ENCODE data around the gene MRAS.

The MRAS gene

DNA sequence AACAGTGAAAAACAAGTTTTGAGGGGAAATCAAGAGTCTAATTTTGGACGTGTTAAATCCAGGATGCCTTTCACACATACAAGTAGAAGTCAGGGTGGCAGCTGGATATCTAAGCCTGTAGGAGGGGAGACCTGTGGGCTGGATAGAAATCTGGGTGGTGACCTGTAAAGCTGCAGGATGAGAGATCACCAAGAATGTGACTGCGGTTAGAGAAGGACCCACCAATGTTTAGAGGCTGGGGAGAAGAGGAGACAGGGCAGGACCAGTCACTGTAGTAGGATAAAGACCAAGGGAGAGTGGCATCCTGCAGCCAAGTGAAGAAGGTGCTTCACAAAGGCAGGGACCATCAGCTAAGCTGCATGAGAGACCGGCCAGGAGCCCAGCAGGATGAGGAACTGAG lies 36.2 kb downstream of the MRAS start:
- no peak overlapping the region for H3K4me3 ChIP-seq (ENCODE audit: low read length)
- TF ChIP-seq, protein P1, sequence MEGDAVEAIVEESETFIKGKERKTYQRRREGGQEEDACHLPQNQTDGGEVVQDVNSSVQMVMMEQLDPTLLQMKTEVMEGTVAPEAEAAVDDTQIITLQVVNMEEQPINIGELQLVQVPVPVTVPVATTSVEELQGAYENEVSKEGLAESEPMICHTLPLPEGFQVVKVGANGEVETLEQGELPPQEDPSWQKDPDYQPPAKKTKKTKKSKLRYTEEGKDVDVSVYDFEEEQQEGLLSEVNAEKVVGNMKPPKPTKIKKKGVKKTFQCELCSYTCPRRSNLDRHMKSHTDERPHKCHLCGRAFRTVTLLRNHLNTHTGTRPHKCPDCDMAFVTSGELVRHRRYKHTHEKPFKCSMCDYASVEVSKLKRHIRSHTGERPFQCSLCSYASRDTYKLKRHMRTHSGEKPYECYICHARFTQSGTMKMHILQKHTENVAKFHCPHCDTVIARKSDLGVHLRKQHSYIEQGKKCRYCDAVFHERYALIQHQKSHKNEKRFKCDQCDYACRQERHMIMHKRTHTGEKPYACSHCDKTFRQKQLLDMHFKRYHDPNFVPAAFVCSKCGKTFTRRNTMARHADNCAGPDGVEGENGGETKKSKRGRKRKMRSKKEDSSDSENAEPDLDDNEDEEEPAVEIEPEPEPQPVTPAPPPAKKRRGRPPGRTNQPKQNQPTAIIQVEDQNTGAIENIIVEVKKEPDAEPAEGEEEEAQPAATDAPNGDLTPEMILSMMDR (conservative IDR thresholded peaks at IDR 0.05; ENCODE audit: low read length), result no peak
- no peak for DNase-seq (ENCODE audit: low read depth)

DNA sequence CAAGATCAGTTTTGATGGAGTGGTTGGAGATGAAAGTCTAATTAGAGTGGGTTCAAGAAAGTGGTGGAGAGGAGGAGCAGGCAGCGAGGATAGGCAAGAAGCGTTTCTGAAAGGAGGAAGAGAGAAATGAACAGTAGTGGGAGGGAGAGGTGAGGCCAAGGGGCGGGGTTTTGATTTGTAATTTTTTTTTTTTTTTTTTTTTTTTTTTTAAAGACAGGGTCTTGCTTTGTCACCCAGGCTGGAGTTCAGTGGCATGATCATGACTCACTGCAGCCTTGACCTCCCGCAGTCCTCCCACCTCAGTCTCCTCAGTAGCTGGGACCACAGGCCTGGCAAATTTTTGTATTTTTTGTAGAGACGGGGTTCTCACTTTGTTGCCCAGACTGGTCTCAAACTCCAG lies 36.6 kb downstream of the MRAS start:
- H3K4me3 ChIP-seq (ENCODE audit: low read length), result no peak overlapping the region
- TF ChIP-seq, protein P1 (conservative IDR thresholded peaks at IDR 0.05; ENCODE audit: low read length), result no peak
- no peak for DNase-seq (ENCODE audit: low read depth)

DNA sequence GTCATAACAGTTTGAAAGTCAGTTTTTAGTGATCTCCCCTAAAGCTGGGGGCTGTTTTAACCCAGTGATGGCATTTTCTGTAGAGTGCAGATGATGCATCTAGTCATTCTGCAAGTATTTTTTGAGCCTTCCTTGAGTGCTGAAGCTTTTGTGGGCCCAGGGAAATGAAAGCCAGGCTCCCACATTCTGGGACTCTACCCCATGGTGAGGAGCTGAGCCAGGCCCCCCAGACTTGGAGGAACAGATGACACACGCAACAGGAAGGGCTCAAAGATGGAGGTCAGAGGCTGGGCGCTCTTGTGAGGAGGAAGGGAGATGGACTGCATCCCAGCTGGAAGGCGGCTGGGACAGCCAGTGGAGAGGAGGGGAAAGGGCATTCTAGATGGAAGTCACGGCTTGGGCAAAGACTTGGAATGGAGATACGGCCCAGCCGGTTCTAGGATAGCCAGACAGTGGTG lies 40.8 kb downstream of the MRAS start:
- peak; percentile 36 for DNase-seq (ENCODE audit: low read depth)
- H3K4me3 ChIP-seq (ENCODE audit: low read length), result no peak overlapping the region
- TF ChIP-seq, protein P1 (conservative IDR thresholded peaks at IDR 0.05; ENCODE audit: low read length), result no peak

DNA sequence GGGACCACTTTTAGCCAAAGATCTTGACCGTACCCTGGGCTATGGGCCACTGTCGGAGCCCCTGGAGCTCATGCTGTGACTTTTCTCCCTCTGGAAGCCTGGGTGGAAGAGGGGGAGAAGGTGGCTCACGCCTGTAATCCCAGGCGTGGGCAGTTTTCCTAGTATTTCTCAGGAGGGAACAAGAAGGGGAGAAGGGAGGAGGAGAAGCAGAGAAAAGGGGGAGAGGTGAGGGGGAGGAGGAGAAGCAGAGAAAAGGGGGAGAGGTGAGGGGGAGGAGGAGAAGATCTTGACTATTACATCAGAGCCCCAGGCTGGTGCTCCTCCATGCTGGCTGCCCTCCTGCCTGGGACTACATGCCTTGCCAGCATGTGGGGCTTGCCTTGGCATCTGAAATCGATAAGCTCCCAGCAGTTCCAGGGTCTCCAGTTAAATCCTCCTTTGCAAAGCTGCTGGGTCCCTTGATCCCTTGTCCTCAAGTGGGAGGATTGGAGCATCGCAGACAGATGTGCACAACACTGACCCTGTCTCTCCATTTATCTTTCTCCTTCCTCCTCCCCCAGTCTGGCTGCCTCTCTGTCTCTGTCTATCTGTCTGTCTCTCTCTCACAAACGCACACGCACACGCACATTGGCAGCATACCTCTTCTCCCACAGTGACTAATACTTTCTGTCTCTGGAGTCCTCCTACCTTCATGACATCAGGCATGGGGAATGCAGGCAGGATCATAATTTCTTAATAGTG lies 41.6 kb downstream of the MRAS start:
- TF ChIP-seq, protein P1 (conservative IDR thresholded peaks at IDR 0.05; ENCODE audit: low read length), result no peak
- peak overlapping the region; percentile 27 for H3K4me3 ChIP-seq (ENCODE audit: low read length)
- DNase-seq (ENCODE audit: low read depth), result peak; percentile 96

DNA sequence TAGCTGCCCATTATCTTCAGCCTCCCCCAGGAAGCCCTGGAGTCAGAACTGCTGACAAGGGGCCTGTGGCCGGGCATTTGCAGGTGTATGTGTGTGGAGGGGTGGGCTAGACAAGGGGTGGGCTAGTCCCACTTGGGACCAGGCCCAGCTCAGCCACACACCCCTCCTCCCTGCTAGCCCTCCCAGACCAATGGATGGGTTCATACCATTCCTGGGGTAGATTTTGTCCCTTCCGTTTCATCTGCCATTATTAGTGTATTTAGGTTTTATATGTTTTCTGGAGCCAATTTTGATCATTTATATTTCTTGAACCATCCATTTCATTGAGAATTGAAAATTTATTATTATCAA lies 42.2 kb downstream of the MRAS start:
- DNase-seq (ENCODE audit: low read depth), result no peak
- no peak overlapping the region for H3K4me3 ChIP-seq (ENCODE audit: low read length)
- TF ChIP-seq, protein P1 (conservative IDR thresholded peaks at IDR 0.05; ENCODE audit: low read length), result no peak

DNA sequence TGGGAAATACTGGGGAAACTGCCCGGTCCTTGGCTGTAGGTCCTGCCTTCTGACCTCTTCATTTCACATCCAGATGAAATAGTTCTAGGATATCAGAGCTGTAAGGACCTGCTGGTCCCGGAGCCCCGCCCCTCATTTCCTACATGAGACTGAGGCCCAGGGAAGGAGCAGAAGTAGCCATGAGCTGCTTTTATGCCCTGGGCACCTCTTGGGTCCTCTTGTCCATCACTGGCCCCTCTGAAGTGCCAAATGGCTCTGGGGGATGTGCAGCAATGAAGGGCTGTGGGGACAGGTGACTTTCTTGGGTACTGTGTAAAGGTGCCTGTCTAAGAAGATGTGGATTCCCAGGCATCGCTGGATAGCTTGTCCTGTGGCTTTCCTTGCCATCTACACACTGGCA lies 45.8 kb downstream of the MRAS start:
- DNase-seq (ENCODE audit: low read depth), result no peak
- H3K4me3 ChIP-seq (ENCODE audit: low read length), result no peak overlapping the region
- TF ChIP-seq, protein P1 (conservative IDR thresholded peaks at IDR 0.05; ENCODE audit: low read length), result no peak

DNA sequence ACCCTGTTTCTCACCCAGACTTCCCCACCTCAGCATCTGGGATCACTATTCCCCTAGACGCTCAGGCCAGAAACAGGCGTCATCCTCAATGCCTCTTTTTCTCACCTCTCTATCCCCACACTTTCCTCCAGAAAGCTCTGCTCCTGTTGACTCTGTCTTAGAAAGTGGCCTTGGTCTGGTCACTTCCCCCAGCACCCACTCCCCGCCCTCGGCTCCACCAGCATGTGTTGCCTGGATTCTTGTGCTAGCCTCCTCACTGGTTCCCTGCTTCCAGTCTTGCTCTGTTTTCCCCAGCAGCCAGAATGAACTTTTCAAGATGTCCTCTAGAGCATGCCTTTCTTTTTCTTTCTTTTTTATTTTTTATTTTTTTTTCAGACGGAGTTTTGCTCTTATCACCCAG lies 46.3 kb downstream of the MRAS start:
- no peak overlapping the region for H3K4me3 ChIP-seq (ENCODE audit: low read length)
- no peak for DNase-seq (ENCODE audit: low read depth)
- TF ChIP-seq, protein P1 (conservative IDR thresholded peaks at IDR 0.05; ENCODE audit: low read length), result no peak
